Frontal cortex (tissue), 4 donors: ENCODE results near the gene ART1. TPM values are rescaled to one million over a fixed set of nuclear protein-coding genes. Genes with fewer than 3 reads are reported as not detected.
"Not testable (repeated sequence)": the region's sequence is repeated elsewhere in the genome, so short reads cannot be mapped to it uniquely, and the experiment has no call there.

Source experiments
- DNase-seq, 2 donors: peaks; one replicate each; pipeline ENCODE4 v3.0.0; 2012; ENCODE audit warnings: low spot score in 2 of 2
- FAIRE-seq: peaks from 2 replicates; lab custom pipeline; 2012; peaks lifted over from hg19 to GRCh38; lab: Jason Lieb, UNC
- total RNA-seq: library from RNA; depleted of rRNA; stranded (reverse); fragments of >200 nt; gene quantifications from one replicate; pipeline ENCODE4 v1.2.3, GENCODE V29; 2014
- donor health status: control.
- donor health status: control.
- donor health status: control.

ART1 gene
- total RNA-seq, 1 donor from 2014 or later, result not detected

DNA sequence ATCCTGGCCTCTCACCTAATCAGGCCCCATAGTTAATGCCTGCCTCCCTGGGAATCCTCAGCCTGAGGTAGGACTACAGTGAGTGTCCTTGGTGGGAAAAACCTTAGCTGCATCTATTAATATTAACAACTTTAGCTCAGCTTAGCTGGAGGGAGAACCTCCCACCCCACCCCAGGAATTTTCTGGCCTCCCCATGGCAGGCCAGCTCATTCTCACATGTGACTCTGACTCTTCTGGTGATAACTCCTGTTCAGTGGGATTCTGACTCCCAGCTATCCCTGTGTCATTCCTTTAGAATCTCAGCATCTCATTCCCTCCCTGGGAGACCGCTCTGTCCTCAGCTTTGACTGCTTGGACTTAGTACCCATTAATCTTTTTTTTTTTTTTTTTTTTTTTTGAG lies 17.6 kb upstream of the ART1 start:
- no peak for FAIRE-seq
- no peak for DNase-seq

DNA sequence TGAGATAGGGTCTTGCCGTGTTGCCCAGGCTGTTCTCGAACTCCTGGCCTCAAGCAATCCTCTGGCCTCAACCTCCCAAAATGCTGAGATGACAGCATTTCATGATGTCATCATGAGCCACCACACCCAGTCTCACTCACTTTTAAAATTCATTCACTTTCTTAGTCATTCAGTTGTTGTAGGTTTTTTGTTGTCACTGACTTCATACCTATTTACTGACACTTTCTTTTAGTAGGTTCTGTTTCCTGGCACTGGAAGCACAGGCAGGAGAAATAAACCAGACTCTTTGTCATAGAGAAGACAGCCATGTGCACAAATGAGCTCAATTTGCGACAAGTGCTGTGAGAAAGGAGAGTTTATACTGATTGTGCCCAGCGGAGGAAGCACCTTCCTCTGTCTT lies 13.6 kb upstream of the ART1 start:
- no peak for DNase-seq
- no peak for FAIRE-seq

DNA sequence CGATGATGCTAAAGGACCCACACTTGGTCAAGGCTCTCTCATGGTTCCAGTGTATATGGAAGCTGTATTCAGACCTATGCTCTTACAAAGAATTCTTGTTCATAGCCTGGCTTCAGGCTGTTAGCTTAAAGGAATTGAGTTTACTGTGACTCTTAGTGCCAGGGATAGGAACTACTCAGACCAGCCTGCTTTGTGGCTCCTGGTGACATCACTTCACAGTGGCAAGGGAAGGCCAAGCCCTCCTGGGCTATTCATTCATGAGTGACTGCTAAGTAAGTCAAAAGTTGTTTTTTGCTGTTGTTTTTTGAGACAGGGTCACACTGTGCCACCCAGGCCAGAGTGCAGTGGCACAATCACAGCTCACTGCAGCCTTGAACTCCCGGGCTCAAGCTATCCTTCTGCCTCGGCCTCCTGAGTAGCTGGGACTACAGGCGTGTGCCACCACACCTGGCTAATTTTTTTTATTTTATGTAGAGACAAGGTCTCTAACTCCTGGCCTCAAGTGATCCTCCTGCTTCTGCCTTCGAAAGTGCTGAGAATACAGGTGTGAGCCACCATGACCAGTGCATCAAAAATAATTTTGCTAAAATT lies 12.8 kb upstream of the ART1 start:
- DNase-seq, result no peak
- no peak for FAIRE-seq

DNA sequence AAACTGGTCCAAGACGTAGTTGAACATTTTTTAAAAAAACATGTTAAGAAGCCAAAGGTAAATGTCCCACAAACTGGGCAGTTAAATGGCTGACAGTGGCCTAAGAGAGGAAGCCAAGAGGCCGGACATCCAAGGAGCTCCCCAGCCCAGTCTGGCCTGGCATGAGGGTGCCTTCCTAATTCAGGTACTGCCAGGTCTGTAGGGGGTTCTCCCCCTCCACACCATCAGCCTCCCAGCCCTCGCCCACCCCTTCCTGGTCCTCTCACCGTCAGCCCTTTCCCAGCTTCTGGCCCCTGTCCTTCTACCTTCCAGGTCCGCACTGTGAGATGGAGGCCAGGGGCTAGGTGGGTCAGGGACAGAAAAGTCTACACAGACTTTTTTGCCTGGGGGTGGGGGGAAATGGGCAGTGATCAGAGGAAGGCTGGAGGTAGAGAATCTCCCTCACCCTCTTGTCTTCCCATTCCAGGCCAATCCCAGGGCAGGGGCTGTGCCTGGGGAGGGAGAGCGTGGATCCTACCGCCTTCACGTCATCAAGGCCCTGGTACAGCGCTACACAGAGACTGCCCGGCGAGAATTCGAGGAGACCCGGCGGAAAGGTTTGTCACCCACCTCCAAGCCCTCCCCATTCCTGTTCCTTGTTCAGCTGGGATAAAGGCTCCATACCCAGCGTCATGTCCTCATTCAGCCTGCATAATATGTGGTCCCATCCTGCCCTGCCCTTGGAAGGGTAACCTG lies 9.1 kb upstream of the ART1 start:
- no peak for FAIRE-seq
- no peak for DNase-seq

DNA sequence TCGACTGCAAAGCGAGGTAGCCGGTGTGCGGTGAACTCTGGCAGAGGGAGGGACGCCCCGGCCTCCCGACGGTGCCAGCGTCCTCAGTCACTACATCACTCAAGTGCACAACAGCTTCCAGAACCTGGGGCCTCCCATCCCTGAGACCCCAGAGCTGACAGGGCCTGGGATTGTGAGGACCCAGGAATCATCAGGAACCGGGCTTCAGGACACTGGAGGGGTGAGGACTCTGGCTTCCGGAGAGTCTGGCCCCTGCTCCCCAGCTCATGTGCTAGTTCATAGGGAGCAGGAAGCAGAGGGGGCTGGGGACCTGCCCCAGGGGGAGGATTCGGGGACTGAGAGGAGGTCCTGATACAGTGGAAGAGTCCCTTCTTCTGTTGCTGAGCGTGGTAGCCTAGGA lies 7.7 kb upstream of the ART1 start:
- no peak for DNase-seq
- FAIRE-seq, result no peak

DNA sequence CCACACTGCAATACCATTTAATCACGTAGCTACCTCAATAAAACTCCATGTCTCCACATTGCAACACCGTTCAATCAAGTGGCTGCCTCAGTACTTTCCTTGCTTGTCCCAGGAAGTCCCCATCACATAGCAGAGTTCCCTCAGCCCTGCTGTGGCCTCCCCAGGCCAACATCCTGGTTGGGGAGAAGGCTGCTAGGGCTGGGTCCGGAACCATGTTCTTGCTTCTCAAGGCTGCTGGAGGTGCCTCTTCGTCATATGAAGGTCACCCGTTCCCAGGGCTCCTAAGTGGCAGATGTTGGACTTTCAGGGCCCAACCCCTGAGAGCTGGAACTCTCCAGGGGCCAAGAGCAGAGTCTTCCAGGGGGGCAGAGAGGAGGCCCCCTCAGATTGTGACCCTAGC lies 6.4 kb upstream of the ART1 start:
- FAIRE-seq (no peak), DNase-seq (no peak)

DNA sequence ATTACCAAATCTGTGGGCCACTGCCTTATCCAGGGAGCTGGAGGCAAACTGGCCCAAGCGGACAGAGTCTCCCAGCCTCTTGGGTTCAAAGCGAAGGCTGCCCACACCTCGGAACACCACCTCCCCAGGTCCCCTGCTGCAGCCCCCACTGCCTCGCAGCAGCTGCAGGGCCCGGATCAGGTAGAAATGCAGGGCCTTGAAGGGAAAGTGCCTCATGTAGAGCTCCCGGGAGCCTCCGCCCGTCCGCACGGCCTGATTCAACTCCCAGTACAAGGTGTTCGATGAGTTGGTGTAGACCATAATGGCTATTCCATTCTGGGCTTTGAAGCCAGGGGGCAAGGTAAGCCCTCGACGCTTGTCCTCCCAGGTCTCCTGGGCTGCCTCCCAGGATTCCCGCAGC lies 5.1 kb upstream of the ART1 start:
- no peak for FAIRE-seq

DNA sequence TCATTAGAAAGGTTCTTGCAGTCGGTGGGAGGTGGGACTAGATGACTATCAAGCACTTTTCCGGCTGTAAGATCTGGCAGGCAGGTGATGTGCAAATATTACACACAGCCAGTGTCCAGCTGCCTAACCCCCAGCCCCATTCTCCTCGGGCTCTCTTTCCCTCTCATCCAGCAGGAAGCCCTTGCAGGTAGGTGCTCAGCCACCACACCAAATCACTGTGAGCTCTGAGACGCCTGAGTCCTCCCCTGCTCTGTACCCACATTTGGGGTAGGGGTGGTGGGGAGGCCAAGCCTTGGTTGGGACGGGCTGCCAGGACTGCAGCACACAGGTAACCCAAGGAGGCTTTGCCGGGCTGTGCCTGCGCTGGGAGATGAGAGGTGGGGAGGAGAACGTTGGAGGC lies 3.7 kb upstream of the ART1 start:
- FAIRE-seq (no peak), DNase-seq (no peak)

More for the DNA sequence above, 5.1 kb upstream of the ART1 start:
- DNase-seq, result no peak

DNA sequence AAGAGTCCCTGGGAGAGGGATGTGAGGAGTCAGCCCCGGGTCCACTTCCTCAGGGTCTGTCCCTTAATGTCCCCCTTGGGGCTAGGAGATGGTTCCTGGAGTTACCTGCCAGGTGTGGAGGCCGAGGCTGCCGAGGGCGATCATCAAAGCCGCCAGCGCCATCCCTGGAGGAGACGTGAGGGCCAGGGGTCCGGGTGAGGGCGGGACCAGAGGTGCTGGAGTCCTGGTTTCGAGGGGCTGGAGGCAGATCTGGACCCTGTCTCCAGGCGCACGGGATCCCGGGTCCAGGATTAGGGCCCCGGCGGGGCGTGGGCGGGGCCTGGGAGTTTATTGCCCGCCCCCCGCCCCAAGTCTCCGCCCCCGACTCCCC lies 3.2 kb upstream of the ART1 start, which contains the start of gene ART5:
ART5 (minus strand) TSS at position 292 of the 370 bp plus-strand sequence; CDS start at position 162, 130 bp downstream.
- DNase-seq (no peak), FAIRE-seq (no peak)

DNA sequence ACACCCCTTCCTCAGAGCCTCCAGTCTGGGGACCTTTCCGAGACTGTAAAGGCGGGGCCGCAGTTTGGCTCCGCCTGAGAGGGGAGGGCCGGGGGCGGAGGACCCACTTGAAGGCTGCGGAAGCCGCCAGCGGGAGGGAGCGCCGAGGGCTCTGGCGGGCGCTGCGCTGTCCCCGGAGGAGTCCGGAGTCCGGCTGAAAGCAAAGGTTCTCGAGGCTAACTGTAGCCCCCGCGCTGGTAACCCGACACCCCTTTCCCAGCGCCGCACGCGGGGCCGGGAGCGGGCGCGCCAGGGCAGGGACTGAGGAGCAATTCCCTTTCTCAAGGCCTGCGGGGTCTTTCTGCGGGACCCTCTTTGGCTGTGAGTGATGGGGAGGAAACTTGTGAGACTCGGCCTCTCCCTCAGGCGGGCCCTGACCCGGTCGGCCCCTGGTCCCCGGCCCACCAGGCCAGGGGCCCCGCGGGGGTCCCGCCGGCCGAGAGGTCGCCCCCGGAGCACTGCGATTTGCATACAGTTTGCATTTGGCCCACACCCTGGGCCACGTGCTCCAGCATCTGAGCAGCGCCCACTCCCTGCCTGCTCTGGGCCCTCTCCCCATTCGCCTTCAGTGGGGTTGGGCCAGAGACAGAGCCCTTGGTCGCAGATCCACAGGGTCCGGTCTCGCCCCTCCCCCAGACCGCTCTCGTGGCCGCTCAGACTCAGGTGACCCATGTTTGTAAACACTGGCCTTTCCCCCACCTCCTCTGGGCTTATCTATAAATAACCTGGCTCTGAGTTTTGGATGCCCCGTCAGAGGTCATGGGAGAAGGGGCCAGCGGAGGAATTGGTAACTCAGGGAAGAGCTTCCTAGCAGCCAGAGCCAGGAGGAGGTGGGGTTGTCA lies 2.6 kb upstream of the ART1 start:
- no peak for FAIRE-seq
- DNase-seq, result peak; percentile 46 to 79

DNA sequence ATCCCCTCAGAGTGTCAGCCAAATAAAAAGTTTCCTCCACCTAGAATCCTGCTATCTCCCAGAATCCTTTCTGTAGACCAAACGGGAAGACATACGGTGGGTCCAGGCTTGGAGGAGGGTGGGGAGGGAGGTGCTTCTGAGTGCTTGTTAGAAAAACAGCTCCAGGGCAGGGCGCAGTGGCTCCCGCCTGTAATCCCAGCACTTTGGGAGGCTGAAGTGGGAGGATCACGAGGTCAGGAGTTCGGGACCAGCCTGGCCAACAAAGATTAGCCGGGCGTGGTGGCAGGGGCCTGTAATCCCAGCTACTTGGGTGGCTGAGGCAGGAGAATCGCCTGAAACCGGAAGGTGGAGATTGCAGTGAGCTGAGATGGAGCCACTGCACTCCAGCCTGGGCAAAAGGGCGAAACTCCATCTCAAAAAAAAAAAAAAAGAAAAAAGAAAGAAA lies 1.8 kb upstream of the ART1 start:
- FAIRE-seq, result not testable (repeated sequence)

DNA sequence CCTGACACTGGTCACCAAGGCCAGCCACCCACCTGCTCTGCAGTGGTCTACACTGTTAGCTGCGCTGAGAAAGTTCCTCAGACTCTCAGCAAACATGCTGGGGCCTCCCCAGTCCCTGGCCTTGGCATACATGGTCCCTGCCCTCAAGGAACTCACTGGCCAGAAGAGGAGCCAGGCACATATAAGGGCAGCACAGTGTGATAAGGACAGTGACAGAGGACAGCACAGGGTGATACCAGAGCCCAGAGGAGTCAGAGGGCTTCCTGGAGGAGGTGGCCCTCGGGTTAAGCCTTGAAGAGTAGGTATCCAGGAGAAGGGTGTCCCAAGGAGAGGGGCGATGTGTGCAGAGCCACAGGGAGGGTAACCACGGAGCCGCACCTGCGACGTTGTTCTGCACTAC lies 624 bp downstream of the ART1 start:
- DNase-seq (no peak), FAIRE-seq (no peak)

More for the DNA sequence above, 1.8 kb upstream of the ART1 start:
- not testable (repeated sequence) for DNase-seq

DNA sequence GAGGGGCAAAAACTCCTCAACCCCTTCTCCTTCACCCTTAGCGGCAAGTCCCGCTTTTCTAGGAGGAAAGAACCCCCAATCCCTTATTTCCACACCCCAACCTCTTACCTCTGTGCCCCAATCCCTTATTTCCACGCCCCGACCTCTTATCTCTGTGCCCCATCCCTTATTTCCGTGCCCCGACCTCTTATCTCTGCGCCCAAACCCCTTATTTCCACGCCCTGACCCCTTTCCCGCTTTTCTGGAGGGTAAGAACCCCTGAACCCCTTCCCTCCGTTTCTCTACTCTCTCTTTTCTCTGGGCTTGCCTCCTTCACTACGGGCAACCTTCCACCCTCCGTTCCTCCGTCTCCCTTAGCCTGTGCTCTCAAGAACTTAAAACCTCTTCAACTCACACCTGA lies 3.9 kb downstream of the ART1 start:
- not testable (repeated sequence) for DNase-seq, FAIRE-seq

DNA sequence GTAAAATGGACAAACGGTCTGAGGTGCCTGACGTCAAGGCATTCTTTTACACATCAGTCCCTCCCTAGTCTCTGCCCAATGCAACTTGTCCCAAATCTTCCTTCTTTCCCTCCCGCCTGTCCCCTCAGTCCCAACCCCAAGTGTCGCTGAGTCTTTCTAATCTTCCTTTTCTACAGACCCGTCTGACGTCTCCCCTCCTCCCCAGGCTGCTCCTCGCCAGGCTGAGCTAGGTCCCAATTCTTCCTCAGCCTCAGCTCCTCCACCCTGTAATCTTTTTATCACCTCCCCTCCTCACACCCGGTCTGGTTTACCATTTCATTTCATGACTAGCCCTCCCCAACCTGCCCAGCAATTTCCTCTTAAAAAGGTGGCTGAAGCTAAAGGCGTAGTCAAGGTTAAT lies 4.4 kb downstream of the ART1 start:
- not testable (repeated sequence) for DNase-seq, FAIRE-seq

DNA sequence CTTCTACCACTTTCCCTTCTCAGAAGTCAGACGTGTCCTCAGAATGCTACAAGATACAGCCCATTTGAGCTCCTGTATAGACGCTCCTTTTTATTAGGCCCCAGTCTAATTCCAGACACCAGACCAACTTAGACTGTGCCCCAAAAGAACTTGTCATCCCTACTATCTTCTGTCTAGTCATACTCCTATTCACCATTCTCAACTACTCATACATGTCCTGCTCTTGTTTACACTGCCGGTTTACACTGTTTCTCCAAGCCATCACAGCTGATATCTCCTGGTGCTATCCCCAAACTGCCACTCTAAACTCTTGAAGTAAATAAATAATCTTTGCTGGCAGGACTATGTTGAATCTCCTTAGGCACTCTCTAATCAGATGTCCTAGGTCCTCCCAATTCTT lies 7.6 kb downstream of the ART1 start:
- not testable (repeated sequence) for DNase-seq, FAIRE-seq

DNA sequence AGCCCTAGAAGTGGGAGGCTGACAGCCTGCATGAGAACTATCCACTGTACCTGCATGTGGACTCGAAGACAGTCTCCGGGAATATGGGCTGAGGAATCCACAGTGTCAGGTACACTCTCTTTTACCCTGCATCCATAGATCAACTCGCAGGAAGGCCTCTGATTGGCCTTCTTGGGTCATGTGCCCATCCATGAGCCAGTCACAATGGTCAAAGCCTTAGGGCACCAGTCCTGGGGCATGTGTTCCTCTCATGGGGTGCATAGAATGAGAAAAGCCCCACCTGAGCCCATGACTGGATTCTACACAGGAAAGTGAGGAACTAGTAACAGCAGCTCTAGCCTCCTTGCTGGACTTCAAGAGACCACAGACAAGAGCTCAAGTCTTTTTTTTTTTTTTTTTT lies 10.6 kb downstream of the ART1 start:
- FAIRE-seq, result no peak
- DNase-seq, result no peak

DNA sequence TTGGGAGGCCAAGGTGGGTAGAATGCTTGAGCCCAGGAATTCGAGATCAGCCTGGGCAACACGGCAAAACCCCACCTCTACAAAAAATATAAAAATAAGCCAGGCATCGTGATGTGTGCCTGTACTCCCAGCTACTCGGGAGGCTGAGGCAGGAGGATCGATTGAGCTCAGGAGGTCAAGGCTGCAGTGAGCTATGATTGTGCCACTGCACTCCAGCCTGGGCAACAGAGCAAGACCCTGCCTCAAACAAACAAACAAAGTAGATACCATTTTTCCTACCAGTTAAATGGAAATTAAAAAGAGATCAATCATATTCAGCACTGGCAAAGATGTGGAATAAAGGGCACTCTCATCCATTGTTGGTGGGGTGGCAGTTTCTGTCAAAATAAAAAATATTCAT lies 12.4 kb downstream of the ART1 start:
- DNase-seq, result not testable (repeated sequence)

DNA sequence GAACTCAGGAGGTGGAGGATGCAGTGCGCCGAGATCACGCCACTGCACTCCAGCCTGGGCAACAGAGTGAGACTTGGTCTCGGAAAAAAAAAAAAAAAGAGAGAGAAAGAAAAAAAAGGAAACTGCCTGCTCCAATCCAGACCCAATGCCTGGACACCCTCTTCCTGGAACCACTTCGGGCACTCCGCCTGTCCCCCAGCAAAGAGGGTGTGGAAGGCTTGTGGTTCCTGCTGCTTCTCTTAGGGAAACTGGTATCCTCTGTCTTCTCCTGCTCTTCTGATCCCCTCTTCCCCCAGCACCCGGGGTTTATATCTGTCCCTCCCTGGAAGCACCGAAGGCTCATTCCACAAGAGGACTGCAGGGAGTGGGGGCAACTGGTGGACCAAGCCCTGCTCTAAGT lies 13.3 kb downstream of the ART1 start:
- no peak for FAIRE-seq

More for the DNA sequence above, 12.4 kb downstream of the ART1 start:
- not testable (repeated sequence) for FAIRE-seq

DNA sequence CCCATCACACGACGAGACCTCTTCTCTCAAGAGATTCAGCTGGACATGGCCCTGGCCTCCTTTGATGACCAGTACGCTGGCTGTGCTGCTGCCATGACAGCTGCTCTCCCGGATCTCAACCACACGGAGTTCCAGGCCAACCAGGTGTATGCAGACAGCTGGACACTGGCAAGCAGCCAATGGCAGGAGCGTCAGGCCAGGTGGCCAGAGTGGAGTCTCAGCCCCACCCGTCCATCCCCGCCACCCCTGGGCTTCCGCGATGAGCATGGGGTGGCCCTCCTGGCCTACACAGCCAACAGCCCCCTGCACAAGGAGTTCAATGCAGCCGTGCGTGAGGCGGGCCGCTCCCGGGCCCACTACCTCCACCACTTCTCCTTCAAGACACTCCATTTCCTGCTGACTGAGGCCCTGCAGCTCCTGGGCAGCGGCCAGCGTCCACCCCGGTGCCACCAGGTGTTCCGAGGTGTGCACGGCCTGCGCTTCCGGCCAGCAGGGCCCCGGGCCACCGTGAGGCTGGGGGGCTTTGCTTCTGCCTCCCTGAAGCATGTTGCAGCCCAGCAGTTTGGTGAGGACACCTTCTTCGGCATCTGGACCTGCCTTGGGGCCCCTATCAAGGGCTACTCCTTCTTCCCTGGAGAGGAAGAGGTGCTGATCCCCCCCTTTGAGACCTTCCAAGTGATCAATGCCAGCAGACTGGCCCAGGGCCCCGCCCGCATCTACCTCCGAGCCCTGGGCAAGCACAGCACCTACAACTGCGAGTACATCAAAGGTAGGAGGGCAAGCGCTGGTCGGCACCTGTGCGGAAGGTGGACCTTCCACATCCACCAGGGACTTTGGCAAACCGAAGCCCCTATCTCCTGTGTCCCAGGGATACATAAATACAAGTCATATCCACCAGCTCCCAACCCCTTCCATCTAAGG lies 14.9 kb downstream of the ART1 start:
- DNase-seq (no peak), FAIRE-seq (no peak)

More for the DNA sequence above, 13.3 kb downstream of the ART1 start:
- DNase-seq, result no peak
